HG03521 (cell line): ENCODE measurements around the gene FBXO34.

Experiments
- ATAC-seq: cut with Tn5 transposase; IDR thresholded peaks from one replicate; pipeline ENCODE4 v1.9.1; 2021; ENCODE audit warnings: mild to moderate bottlenecking, moderate library complexity; ENCODE audit not compliant: unreplicated experiment

FBXO34 gene, protein sequence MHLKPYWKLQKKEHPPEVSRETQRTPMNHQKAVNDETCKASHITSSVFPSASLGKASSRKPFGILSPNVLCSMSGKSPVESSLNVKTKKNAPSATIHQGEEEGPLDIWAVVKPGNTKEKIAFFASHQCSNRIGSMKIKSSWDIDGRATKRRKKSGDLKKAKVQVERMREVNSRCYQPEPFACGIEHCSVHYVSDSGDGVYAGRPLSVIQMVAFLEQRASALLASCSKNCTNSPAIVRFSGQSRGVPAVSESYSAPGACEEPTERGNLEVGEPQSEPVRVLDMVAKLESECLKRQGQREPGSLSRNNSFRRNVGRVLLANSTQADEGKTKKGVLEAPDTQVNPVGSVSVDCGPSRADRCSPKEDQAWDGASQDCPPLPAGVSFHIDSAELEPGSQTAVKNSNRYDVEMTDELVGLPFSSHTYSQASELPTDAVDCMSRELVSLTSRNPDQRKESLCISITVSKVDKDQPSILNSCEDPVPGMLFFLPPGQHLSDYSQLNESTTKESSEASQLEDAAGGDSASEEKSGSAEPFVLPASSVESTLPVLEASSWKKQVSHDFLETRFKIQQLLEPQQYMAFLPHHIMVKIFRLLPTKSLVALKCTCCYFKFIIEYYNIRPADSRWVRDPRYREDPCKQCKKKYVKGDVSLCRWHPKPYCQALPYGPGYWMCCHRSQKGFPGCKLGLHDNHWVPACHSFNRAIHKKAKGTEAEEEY

DNA sequence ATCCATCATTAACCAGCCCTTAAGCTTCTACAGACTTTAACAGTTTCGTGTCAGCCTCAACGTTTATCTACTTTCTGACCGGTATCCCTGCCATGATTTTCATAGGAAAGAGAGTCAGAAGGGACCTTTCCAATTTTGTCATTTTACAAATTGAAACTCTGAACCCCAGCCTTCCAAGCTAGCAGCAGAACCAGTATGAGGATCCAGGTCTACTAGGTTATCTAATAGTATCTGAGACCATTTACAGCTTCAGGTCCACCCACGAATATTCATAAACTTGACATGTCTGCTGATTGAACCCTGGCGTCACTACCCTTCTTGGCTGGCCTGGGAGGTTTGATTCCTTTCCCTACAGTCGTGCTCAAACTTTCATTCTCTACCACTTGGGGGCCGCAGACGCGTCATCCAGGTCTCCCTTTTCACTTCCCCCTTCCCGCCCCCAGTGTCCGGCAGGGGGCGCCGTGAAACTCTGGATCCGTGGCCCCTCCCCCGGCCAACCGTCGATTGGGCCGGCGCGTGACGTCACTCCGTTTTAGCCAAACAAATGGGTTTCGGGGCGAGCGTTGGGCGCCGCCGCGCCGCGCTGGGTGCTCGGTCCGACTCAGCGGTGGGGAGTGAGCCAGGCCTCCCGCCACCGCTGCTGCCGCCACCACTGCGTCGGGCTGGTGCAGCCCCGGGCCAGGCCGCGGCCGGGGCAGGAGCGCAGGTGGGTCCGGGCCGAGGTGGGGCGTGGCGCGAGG is at the start of gene FBXO34:
Gene FBXO34, plus strand, starts transcription at position 590 of the 740 bp plus-strand sequence. CDS start 78,970 bp downstream, outside the sequence.
- ATAC-seq = peak; percentile 78

DNA sequence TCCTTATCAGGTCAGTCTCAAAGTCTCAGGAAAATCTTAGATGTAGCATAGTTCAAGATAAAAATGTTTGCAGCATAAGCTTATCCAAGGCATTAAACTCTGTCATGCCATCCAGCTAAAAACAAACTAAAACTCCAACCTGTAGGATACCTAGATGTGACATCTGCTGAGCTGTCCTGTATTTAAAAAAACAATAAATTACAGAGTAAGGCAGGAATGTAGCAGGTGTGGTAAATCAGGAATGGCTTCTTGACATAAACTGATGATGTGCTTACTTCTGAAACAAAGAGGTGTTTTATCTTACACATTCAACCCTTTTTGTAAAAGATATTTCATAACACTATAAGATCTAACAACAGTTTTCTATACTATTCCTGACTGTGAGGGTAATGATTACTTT is 49.3 kb upstream of the FBXO34 start:
- no peak for ATAC-seq

GRCh38 chr14:55223364-55223763 is 47.9 kb upstream of the FBXO34 start:
- ATAC-seq = no peak

DNA sequence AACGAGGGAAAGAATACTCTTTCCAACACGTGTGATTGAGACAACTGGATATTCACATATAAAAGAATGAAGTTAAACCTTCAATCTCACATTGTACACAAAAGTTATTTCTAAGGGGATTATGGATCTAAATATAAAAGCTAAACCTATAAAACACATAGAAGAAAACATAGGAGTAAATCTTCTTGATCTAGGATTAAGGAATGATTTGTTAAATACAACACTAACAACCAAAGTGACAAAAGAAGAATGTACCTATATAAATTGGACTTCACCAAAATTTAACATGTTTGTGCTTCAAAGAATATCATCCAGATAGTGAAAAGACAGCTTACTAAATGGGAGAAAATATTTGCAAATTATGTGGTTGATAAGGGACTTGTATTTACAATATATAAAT is 43.0 kb upstream of the FBXO34 start:
- ATAC-seq = no peak

DNA sequence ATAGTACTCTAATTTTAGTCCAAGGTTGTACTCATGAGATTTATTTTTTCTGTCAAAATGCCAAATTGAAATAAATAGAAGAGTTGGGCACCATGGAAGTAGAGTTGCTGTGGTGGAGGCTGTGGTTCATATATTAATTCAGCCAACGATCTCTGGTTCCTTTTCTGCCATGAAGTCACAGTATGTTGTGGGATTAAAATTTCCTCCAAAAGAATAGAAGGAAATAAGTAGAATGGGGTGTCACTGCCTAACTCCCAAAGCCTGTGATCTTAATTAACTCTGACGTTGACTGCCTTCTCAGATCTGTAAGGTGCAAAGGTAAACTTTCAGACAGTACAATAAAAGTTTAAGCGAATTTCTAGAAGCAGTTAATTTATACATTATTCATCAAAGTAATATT is 37.6 kb upstream of the FBXO34 start:
- no peak for ATAC-seq

- no peak for ATAC-seq
Measured at GRCh38 chr14:55238019-55238680, 33.1 kb upstream of the FBXO34 start.

GRCh38 chr14:55239320-55239719 is 31.9 kb upstream of the FBXO34 start:
- ATAC-seq = no peak

DNA sequence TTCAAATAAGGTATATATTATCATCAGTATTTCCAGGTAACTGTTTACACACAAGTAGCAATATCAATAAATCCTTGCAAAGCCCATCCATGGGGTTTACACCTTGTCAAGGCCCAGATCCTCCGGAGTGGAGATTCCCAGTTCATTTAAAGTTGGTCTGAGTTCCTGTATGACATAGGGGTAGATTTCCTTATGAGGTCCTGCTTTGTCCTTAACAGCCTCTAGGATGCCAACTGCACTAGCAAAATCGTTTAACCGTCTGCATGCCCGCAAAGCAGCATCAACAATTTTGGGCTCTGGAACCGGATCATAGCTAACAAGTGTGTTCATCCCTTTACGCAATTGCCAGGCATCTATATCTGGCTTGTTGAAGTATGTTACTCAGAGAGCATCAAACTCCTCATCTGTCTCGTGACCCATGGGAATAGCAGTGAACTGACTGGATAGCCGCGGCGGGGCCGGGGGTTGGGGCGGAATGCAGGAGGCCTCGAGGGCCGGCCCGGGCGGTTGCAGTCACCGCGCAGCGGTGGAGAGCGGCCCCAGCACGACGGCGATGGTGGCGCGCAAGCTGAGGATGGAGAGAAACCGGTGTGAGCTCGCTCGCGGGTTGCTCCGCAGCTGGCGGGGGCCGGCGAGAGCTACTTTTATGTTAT is 30.6 kb upstream of the FBXO34 start:
- ATAC-seq = no peak

- no peak for ATAC-seq
Measured at GRCh38 chr14:55241673-55242072, 29.5 kb upstream of the FBXO34 start.

DNA sequence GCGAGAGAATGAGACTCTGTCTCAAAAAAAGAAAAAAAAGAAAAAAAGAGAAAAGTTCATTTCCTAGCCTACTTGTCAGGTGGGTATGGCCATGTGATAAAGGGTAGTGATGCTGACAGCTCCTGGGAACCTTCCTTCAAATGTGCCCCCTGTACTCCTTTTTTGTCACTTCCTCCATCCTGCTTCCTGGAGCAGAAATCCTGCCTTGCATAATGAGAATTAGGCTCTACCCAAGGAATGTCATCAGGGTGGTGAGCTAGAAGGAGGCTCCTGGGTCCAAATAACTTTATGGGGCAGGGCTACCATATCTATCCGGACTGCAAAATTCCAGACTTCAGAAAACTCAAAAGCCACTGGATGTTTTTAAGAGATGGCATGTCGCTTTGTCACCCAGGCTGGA is 27.8 kb upstream of the FBXO34 start:
- ATAC-seq = no peak

DNA sequence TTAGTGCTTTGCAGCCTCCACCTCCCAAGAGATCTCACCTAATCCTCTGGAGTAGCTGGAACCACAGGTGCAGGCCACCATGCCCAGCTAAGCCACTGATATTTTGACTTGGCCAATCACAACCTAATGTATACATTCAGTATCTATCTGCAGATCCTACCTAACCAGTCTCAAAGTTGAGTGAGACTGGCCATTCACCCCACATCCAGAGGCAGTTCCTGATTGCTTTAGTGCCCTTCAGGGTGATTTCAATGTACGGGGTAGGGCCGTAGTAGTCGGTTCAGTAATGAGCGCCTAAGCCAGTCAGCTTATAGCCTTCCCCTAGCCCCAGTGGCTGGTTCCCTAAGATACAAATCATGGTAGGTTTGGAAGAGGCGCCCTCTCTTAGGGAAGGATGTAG is 27.4 kb upstream of the FBXO34 start:
- ATAC-seq = no peak

DNA sequence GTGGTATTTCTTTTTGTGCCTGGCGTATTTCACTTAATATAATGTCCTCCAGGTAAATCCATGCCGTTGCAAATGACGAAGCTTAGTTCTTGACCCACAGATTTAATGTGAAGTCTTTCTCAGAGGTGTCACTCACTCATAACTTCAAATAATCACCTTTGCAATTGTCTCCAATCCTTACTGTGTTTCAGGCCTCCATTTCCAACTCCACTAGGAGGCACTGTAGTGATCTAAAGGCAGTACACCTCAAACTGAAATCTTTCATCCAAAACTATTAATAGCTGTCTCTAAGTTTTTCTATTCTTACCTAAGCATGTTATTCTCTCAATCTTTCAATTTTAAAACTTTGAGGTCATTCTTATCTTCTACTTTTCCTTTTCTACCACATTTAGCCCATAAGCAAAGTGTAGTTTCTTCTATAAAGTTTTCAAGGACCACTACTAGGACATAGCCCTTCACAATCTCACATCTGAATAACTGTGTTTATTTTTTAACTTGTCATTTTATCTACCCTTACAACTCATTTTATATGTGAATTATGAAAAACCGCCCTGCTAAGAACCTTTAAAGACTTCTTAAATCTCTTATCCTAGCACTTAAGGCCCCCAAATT is 25.5 kb upstream of the FBXO34 start:
- ATAC-seq = no peak

DNA sequence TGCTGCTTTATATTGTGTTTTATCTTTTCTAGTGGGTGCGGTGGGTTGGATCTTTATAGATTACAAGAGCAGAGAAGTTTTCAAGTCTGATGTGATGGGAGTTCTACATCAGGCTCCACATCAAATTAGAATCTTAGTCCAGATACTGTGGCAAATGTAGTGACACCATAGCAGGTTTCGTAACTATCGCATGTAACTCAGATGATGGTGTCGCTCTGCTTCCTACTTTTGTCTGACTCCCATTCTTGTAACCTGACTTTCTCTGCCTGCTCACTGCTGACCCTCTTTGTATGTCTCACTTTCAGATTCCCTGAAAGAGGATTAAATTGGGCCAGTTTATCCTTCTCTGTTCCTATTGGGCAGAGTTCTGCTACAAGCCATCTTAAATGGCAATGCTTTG is 22.8 kb upstream of the FBXO34 start:
- ATAC-seq = no peak

- ATAC-seq = no peak
Measured at GRCh38 chr14:55249423-55249822, 21.8 kb upstream of the FBXO34 start.

DNA sequence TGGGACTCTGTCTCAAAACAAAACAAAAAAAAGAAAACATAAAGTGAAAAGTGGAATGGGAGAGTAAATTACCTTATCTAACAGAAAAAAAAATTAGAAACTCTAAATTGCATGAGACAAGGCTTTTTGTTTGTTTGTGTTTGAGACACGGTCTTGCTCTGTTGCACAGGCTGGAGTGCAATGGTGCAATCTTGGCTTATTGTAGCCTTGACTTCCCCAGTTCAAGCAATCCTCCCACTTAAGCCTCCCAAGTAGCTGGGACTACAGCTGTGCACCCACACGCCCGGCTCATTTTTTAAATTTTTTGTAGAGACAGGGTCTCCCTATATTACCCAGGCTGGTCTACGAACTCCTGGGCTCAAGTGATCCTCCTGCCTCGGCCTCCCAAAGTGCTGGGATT is 17.9 kb upstream of the FBXO34 start:
- no peak for ATAC-seq

GRCh38 chr14:55254581-55254980 is 16.6 kb upstream of the FBXO34 start:
- no peak for ATAC-seq

GRCh38 chr14:55255979-55256378 is 15.2 kb upstream of the FBXO34 start:
- ATAC-seq = no peak

DNA sequence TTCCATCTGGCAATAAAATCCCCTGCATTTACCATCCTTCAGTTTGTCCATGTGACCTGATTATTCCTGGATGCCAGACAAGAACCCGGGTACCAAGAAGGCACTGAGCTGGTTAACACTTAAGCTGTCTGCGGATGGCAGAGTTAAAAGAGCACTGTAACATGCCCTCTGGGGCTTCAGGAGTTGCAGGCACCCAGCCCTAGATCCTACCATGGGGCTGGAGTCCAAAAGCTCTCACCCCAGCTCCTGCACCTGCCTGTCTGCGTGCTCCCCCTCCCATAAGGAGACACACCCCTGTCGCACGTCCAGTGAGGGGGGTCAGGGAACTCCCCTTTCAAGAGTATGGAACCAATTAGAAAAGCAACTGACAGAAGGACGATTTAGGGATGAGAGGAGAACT is 14.6 kb upstream of the FBXO34 start:
- ATAC-seq = no peak

DNA sequence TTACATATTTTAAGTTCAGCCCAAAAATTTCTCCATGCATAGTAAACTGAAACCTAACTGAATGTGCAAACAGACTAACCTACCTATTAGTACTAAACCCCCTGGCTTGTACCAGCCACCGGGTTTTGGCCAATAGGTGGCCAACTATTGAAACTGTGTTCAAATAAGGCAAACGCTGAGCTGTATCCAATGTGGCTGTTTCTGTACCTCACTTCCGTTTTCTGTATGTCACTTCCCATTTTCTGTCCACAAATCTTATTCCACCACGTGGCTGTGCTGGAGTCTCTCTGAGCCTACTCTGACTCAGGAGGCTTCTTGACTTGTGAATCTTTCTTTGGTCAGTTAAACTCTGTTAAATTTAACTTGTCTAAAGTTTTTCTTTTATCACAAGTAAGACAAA is 6.0 kb upstream of the FBXO34 start:
- no peak for ATAC-seq

DNA sequence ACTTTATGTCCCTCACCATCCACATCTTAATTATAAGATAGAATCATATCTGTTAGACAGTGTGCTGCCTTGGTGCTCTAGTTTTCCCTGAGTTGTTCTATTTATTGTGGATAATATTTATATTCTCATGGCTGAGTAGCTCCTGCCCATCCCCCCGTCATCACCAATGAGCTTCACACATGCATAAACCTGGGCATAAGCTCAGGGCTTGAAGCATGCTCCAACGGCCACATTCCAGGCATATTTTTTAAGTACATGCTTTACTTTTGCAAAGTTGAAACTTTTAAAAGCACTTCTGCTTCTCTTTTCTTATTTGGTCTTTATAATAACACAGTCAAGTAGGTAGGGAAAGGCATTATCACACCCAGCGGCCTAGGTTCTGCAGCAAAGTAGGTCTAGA is 3.4 kb upstream of the FBXO34 start:
- ATAC-seq = no peak
